ENCODE data around the gene COL4A5.

The COL4A5 gene

GRCh38 chrX:108511721-108512120, 72.1 kb downstream of the COL4A5 start:
- no peak for TF ChIP-seq REST (IDR thresholded peaks at IDR 0.05; ENCODE audit: insufficient replicate concordance, low read depth)
- no peak for TF ChIP-seq GABPA (IDR thresholded peaks at IDR 0.05; ENCODE audit: low read depth)
- no peak for TF ChIP-seq SPI1 (IDR thresholded peaks at IDR 0.05; ENCODE audit: borderline replicate concordance, low read depth)
- TF ChIP-seq CTCF (IDR thresholded peaks at IDR 0.05; ENCODE audit: insufficient read depth, low read length), result no peak
- TF ChIP-seq POLR2AphosphoS5 (IDR thresholded peaks at IDR 0.05; ENCODE audit: low read depth), result no peak
- H3K27ac ChIP-seq (replicated peaks), result no peak overlapping the region
- H3K4me3 ChIP-seq (replicated peaks; ENCODE audit: insufficient read depth, low read length), result no peak overlapping the region
- DNase-seq (ENCODE audit: low read depth in 1 of 2, low spot score in 1 of 2), result no peak
- H3K27me3 ChIP-seq (ENCODE audit: insufficient read depth, poor library complexity, severe bottlenecking), result no peaks in the 10 kb centered on the region

GRCh38 chrX:108516184-108516583, 76.5 kb downstream of the COL4A5 start:
- no peak for TF ChIP-seq CTCF (IDR thresholded peaks at IDR 0.05; ENCODE audit: insufficient read depth, low read length)
- no peak for TF ChIP-seq GABPA (IDR thresholded peaks at IDR 0.05; ENCODE audit: low read depth)
- TF ChIP-seq POLR2AphosphoS5 (IDR thresholded peaks at IDR 0.05; ENCODE audit: low read depth), result no peak
- TF ChIP-seq REST (IDR thresholded peaks at IDR 0.05; ENCODE audit: insufficient replicate concordance, low read depth), result no peak
- no peak for TF ChIP-seq SPI1 (IDR thresholded peaks at IDR 0.05; ENCODE audit: borderline replicate concordance, low read depth)
- Histone ChIP-seq H3K4me3 (replicated peaks; ENCODE audit: insufficient read depth, low read length) (no peak overlapping the region), H3K27ac (replicated peaks) (no peak overlapping the region), H3K27me3 (ENCODE audit: insufficient read depth, poor library complexity, severe bottlenecking) (no peaks in the 10 kb centered on the region)
- DNase-seq (ENCODE audit: low read depth in 1 of 2, low spot score in 1 of 2), result no peak

- H3K4me3 ChIP-seq (replicated peaks; ENCODE audit: insufficient read depth, low read length), result no peak overlapping the region
- no peak for TF ChIP-seq SPI1 (IDR thresholded peaks at IDR 0.05; ENCODE audit: borderline replicate concordance, low read depth)
- TF ChIP-seq POLR2AphosphoS5 (IDR thresholded peaks at IDR 0.05; ENCODE audit: low read depth), result no peak
- no peak for TF ChIP-seq GABPA (IDR thresholded peaks at IDR 0.05; ENCODE audit: low read depth)
- TF ChIP-seq CTCF (IDR thresholded peaks at IDR 0.05; ENCODE audit: insufficient read depth, low read length), result no peak
- no peak for TF ChIP-seq REST (IDR thresholded peaks at IDR 0.05; ENCODE audit: insufficient replicate concordance, low read depth)
- DNase-seq (ENCODE audit: low read depth in 1 of 2, low spot score in 1 of 2), result no peak
- H3K27ac ChIP-seq (replicated peaks), result no peak overlapping the region
- H3K27me3 ChIP-seq (ENCODE audit: insufficient read depth, poor library complexity, severe bottlenecking), result no peaks in the 10 kb centered on the region
Observed at GRCh38 chrX:108527724-108528123, 88.1 kb downstream of the COL4A5 start.
